Astrocyte (in vitro differentiated cells and primary cell): ENCODE results near the gene NUAK1. TPM values are rescaled to one million over a fixed set of nuclear protein-coding genes. Genes with fewer than 3 reads are reported as not detected.

ENCODE experiments used
- DNase-seq: peaks from one replicate; pipeline ENCODE4 v3.0.0-alpha.2; 2010; ENCODE audit warnings: low read depth
- FAIRE-seq: peaks from 2 replicates; lab custom pipeline; 2011; peaks lifted over from hg19 to GRCh38; lab: Jason Lieb, UNC
- H2AFZ ChIP-seq: 2 replicates; pipeline ENCODE4 v1.6.0; 2012; ENCODE audit warnings: low read depth, low read length, inconsistent platforms
- H3K27ac ChIP-seq: 2 replicates; pipeline ENCODE4 v1.5.1; 2011; ENCODE audit warnings: low read depth, low read length, inconsistent platforms
- H3K27me3 ChIP-seq: 2 replicates; pipeline ENCODE4 v1.6.0; 2011; ENCODE audit warnings: low read length, inconsistent platforms; ENCODE audit not compliant: insufficient read depth
- H3K36me3 ChIP-seq: 2 replicates; pipeline ENCODE4 v1.5.1; 2011; ENCODE audit warnings: low read length, inconsistent platforms; ENCODE audit not compliant: insufficient read depth
- H3K4me1 ChIP-seq: 2 replicates; pipeline ENCODE4 v1.5.1; 2011; ENCODE audit warnings: low read length, inconsistent platforms; ENCODE audit not compliant: insufficient read depth
- H3K4me2 ChIP-seq: 2 replicates; pipeline ENCODE4 v1.6.0; 2012; ENCODE audit warnings: low read length, inconsistent platforms
- H3K4me3 ChIP-seq: 2 replicates; pipeline ENCODE4 v1.5.1; 2011; ENCODE audit warnings: low read depth, mild to moderate bottlenecking, low read length, inconsistent platforms; ENCODE audit not compliant: insufficient read depth
- H3K79me2 ChIP-seq: 2 replicates; pipeline ENCODE4 v1.6.0; 2012; ENCODE audit warnings: mild to moderate bottlenecking, low read length, inconsistent platforms; ENCODE audit not compliant: insufficient read depth
- H3K9ac ChIP-seq: 2 replicates; pipeline ENCODE4 v1.6.0; 2012; ENCODE audit warnings: mild to moderate bottlenecking, low read length, inconsistent platforms
- H3K9me3 ChIP-seq: 2 replicates; pipeline ENCODE4 v1.5.1; 2012; ENCODE audit warnings: low read depth, mild to moderate bottlenecking, low read length, inconsistent platforms; ENCODE audit not compliant: insufficient read depth
- H4K20me1 ChIP-seq: 2 replicates; pipeline ENCODE4 v1.6.0; 2012; ENCODE audit warnings: low read length, inconsistent platforms; ENCODE audit not compliant: insufficient read depth
- H3K27ac Mint-ChIP-seq: one replicate; pipeline ENCODE4 v1.8.0; 2021; ENCODE audit warnings: mild to moderate bottlenecking, mixed read lengths; ENCODE audit not compliant: unreplicated experiment
- H3K27me3 Mint-ChIP-seq: one replicate; pipeline ENCODE4 v1.8.0; 2021; ENCODE audit warnings: low read depth, mixed read lengths; ENCODE audit not compliant: unreplicated experiment
- H3K36me3 Mint-ChIP-seq: one replicate; pipeline ENCODE4 v1.8.0; 2021; ENCODE audit warnings: low read depth, mixed read lengths; ENCODE audit not compliant: unreplicated experiment
- H3K4me1 Mint-ChIP-seq: one replicate; pipeline ENCODE4 v1.8.0; 2021; ENCODE audit warnings: low read depth, mixed read lengths; ENCODE audit not compliant: unreplicated experiment
- H3K4me3 Mint-ChIP-seq: one replicate; pipeline ENCODE4 v1.8.0; 2021; ENCODE audit warnings: mild to moderate bottlenecking, moderate library complexity, mixed read lengths; ENCODE audit not compliant: unreplicated experiment
- H3K9me3 Mint-ChIP-seq: one replicate; pipeline ENCODE4 v1.8.0; 2021; ENCODE audit warnings: mild to moderate bottlenecking, mixed read lengths; ENCODE audit not compliant: unreplicated experiment
- EZH2 ChIP-seq: IDR thresholded peaks from 2 replicates; pipeline ENCODE4 v1.6.1; 2012; ENCODE audit warnings: mild to moderate bottlenecking, low read length, inconsistent platforms; ENCODE audit not compliant: insufficient read depth
- total RNA-seq: library from RNA; stranded (reverse); gene quantifications from 2 replicates; pipeline ENCODE4 v1.2.1, GENCODE V29; 2021
- TF ChIP-seq, protein P1 (sequence below): IDR thresholded peaks from 2 replicates; pipeline ENCODE4 v1.5.1; 2011; ENCODE audit warnings: low read depth, mild to moderate bottlenecking, inconsistent platforms, low read length, moderate library complexity; ENCODE audit not compliant: insufficient read depth

Gene NUAK1
- total RNA-seq, 1 donor from 2014 or later: 94.0 TPM

DNA sequence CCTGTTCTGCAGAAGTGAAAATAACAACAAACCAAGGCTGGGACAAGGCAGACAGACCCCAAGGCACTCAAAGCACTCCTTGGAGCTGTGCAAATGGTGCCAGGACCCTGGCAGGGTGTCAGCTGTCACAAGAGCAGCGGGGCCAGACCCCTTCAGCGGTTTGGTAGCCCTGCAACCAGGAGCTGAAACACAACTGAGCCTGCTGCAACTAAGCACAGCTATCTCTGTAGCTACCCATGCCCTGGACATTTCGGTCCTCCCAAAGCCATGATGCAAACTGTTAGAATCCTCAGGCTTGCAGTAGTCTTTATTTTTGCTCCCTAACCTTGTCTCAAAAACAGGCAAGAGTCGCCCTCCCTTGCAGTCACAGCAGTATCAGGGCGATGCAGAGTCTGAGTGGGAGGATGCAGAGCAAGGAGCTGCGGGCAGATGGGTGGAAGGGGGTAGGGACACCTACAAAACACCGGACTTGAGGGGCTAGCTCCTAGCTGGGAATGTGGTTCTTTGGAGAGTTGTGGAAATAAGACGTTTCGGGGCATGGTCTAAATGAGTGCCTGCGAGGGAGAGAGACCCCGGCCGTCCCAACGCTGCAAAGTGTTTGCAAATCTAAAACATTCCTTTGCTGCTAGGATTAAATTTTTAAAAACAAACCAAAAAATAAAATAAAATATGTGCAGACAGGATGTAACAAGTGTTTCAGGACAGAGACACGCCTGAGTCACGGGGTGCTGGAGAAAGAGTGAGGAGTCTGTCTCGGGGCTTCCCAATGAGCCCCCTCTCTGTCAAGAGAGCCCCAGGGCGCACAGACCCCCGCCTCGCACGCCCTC is 1.0 kb downstream of the NUAK1 start:
- H2AFZ ChIP-seq: peak overlapping the region; percentile 26
- Mint-ChIP-seq H3K9me3 (no peaks in the 10 kb centered on the region), H3K4me3 (peak overlapping the region; percentile 97), H3K27me3 (no peaks in the 10 kb centered on the region), H3K36me3 (peaks cover 8% of the 10 kb centered on the region), H3K27ac (peak overlapping the region; percentile 87), H3K4me1 (peaks cover 44% of the 10 kb centered on the region)
- peaks cover 87% of the 10 kb centered on the region for H3K79me2 ChIP-seq
- H4K20me1 ChIP-seq: peaks cover 34% of the 10 kb centered on the region
- H3K4me3 ChIP-seq: peak overlapping the region; percentile 67
- H3K27ac ChIP-seq: peak overlapping the region; percentile 93
- H3K9me3 ChIP-seq: no peaks in the 10 kb centered on the region
- no peak for TF ChIP-seq EZH2
- TF ChIP-seq, protein P1, sequence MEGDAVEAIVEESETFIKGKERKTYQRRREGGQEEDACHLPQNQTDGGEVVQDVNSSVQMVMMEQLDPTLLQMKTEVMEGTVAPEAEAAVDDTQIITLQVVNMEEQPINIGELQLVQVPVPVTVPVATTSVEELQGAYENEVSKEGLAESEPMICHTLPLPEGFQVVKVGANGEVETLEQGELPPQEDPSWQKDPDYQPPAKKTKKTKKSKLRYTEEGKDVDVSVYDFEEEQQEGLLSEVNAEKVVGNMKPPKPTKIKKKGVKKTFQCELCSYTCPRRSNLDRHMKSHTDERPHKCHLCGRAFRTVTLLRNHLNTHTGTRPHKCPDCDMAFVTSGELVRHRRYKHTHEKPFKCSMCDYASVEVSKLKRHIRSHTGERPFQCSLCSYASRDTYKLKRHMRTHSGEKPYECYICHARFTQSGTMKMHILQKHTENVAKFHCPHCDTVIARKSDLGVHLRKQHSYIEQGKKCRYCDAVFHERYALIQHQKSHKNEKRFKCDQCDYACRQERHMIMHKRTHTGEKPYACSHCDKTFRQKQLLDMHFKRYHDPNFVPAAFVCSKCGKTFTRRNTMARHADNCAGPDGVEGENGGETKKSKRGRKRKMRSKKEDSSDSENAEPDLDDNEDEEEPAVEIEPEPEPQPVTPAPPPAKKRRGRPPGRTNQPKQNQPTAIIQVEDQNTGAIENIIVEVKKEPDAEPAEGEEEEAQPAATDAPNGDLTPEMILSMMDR: no peak
- H3K36me3 ChIP-seq: no peaks in the 10 kb centered on the region
- peak overlapping the region; percentile 95 for H3K9ac ChIP-seq
- peaks cover 58% of the 10 kb centered on the region for H3K4me1 ChIP-seq
- peak overlapping the region; percentile 90 for H3K4me2 ChIP-seq
- FAIRE-seq: no peak
- no peak for DNase-seq
- H3K27me3 ChIP-seq: no peaks in the 10 kb centered on the region

DNA sequence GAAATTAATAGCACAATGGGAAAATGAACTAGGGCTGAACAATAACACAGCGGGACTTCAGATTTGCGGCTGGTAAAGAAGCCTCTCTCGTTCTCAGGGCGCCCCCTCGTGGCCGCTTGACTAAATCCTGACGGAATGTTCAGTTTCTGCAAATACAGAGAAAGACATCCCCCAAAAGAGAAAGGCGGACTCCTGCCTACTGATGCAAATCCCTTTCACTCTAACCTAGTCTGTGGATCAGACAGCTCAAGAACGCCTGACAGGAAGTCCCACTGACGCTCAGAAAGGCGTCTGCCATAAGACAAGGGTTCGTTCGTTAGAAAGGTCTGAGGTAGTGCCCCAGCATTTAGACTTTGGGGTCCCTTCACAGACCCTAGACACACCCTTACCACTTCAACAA is 2.5 kb downstream of the NUAK1 start:
- peak overlapping the region; percentile 67 for H3K4me3 ChIP-seq
- no peak overlapping the region for H2AFZ ChIP-seq
- H3K4me3 Mint-ChIP-seq: peak overlapping the region; percentile 97
- peak; percentile 76 for DNase-seq
- peaks cover 49% of the 10 kb centered on the region for H3K4me1 Mint-ChIP-seq
- no peaks in the 10 kb centered on the region for H3K27me3 Mint-ChIP-seq
- peaks cover 49% of the 10 kb centered on the region for H4K20me1 ChIP-seq
- no peak for TF ChIP-seq EZH2
- TF ChIP-seq, protein P1: peak; percentile 89
- H3K9me3 ChIP-seq: no peaks in the 10 kb centered on the region
- H3K27me3 ChIP-seq: no peaks in the 10 kb centered on the region
- H3K36me3 ChIP-seq: no peaks in the 10 kb centered on the region
- H3K4me1 ChIP-seq: peaks cover 69% of the 10 kb centered on the region
- H3K79me2 ChIP-seq: peaks cover 91% of the 10 kb centered on the region
- H3K9ac ChIP-seq: peak overlapping the region; percentile 95
- H3K9me3 Mint-ChIP-seq: no peaks in the 10 kb centered on the region
- peak overlapping the region; percentile 90 for H3K4me2 ChIP-seq
- FAIRE-seq: peak; percentile 63
- peak overlapping the region; percentile 68 for H3K27ac Mint-ChIP-seq
- peaks cover 10% of the 10 kb centered on the region for H3K36me3 Mint-ChIP-seq
- H3K27ac ChIP-seq: peak overlapping the region; percentile 69

DNA sequence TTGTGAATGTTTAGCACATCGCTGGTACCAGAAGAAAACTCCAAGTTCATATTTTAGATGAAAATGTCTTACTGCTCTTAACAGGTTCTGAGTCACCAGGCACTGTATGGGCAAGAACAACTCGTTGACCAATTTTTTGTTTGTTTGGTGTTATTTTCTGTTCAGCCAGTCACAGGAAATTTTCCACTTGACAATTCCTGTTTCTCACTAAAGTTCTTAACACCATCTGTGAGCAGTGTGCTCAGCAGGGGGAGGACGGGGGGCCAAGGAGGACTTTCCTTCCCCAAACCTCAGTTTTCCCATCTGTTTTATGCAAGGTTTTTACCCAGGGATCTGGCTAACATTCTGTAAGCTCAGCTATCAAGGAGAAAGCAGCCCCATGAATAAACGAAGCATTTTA is 3.0 kb downstream of the NUAK1 start:
- Histone ChIP-seq H3K27me3 (no peaks in the 10 kb centered on the region), H2AFZ (no peak overlapping the region), H3K36me3 (no peaks in the 10 kb centered on the region), H3K9ac (peak overlapping the region; percentile 95), H3K4me3 (peak overlapping the region; percentile 47), H3K4me2 (peak overlapping the region; percentile 90), H3K27ac (peak overlapping the region; percentile 69), H3K4me1 (peaks cover 64% of the 10 kb centered on the region), H3K79me2 (peaks cover 91% of the 10 kb centered on the region), H3K9me3 (no peaks in the 10 kb centered on the region), H4K20me1 (peaks cover 54% of the 10 kb centered on the region)
- H3K27me3 Mint-ChIP-seq: no peaks in the 10 kb centered on the region
- no peak for DNase-seq
- H3K4me3 Mint-ChIP-seq: peak overlapping the region; percentile 97
- no peaks in the 10 kb centered on the region for H3K9me3 Mint-ChIP-seq
- H3K4me1 Mint-ChIP-seq: peaks cover 51% of the 10 kb centered on the region
- H3K36me3 Mint-ChIP-seq: peaks cover 10% of the 10 kb centered on the region
- no peak for FAIRE-seq
- no peak overlapping the region for H3K27ac Mint-ChIP-seq
- TF ChIP-seq, protein P1: no peak
- no peak for TF ChIP-seq EZH2
